Left forelimb (tissue), 1 donor: ENCODE measurements around the gene FALEC.

Experiments used
- DNase-seq: peaks from one replicate; pipeline ENCODE4 v3.0.0-alpha.2; 2018; ENCODE audit warnings: low spot score

FALEC gene

GRCh38 chr1:150545486-150546032 lies 30.0 kb downstream of the FALEC start:
- DNase-seq: no peak

GRCh38 chr1:150546294-150546937 lies 30.9 kb downstream of the FALEC start:
- no peak for DNase-seq

DNA sequence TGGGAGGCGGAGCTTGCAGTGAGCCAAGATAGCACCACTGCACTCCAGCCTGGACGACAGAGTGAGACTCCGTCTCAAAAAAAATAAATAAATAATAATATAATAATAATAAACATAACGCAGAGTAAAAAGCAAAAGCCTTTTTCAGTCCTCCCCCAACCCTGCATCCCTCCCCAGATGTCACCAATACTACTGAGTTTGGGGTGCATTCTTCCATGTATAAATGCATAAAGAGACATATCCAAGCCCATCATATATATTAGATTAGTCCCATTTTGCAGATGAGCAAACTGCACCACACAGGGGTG lies 32.7 kb downstream of the FALEC start:
- no peak for DNase-seq

DNA sequence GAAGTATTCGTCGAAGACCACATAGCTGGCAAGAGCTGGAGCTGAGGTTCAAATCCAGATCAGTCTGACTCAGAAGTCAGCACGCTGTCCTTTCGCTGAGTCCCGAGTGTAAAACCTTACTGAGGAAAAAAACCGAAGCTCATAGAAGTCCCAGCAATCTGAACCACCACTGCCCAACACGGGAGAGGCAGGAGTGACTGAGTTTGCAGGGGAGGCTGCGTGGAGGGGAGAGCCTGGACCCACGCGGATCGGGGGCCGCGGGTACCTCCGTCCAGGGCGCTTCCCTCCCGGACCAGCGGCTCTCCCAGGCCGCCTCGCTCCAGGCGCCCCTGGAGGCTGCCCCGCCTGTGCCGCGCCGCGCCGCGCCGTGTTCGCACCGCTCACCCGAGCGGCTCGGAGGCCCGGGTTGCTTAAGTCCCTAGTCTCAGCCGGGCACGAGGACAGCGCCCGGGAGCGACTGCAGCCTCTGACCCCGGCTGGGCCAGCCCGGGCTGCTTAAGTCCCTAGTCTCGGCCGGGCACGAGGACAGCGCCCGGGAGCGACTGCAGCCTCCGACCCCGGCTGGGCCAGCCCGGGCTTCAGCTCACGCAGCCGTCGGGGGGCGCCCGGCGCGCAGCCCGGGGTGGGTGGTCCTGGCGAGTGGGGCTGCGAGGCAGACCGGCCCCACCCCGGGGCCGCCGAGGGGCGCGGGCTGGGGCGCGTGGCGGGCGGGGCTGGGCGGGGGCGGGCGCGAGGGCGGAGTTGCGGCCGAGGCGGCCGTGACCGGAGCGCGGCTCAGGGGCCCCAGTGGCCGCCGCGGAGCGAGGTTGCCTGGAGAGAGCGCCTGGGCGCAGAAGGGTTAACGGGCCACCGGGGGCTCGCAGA lies 33.3 kb downstream of the FALEC start, which contains the start of gene ADAMTSL4:
ADAMTSL4 (plus strand) TSS at position 777 of the 864 bp plus-strand sequence. CDS start 2,881 bp downstream, outside the sequence.
- peak; percentile 87 for DNase-seq

- DNase-seq: peak; percentile 79
Measured at GRCh38 chr1:150549496-150550221, 34.1 kb downstream of the FALEC start.

DNA sequence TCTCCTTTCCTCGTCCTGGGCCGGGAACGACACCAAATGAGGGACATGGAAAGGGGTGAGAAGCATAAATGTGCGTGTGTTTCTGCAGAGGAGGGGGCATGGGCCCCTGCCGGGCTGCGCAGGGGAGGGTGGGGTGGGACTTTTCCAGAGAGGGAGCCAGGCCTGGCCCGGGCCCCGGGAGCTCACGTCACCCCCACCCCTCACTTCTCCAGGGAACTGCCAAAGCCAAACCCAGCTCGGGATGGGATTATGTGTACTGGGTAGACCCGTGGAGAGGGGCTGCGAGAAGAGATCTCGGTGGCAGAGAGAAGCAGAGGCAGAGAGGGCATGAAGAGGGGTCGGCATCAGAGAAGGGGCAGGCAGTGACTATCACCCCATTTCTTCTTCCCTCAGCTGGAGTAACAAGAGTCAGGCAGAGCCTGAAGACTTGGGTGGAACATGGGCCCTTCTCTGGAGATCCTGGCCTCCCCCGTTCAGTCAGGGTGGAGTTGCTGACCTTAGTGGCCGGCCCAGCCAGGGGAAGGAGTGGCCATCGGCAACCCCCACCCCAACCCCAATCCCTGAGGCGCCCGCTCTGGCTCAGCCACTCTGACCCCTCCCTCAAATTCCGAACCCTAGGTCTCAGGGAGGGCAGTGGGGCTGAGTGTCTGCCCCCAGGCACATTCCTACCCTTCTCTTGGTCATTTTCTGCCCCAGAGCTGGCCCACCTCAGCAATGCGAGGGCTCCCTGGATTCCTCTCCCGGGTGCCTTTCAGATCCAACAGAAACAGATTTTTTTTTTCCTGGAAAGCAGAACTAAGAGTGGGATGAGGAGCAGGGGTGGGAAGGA lies 34.9 kb downstream of the FALEC start:
- peak; percentile 79 for DNase-seq

GRCh38 chr1:150551051-150551783 lies 35.7 kb downstream of the FALEC start:
- peak; percentile 67 for DNase-seq

DNA sequence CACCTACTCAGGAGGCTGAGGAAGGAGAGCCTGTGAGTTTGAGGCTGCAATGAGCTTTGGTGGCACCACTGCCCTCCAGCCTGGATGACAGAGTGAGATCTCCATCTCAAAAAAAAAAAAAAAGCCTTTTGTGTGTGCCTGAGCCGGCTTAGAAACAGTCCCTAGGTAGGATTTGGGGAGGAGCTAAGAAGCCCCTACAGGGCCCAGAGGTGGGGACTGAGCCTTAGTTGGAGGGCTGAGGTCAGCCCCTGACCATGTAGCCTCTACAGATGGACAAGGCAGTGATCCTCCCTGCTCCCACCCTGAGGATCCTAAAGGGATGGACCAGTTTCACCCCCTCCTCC lies 36.2 kb downstream of the FALEC start:
- DNase-seq: no peak

GRCh38 chr1:150552128-150552910 lies 36.8 kb downstream of the FALEC start:
- DNase-seq: peak; percentile 79

DNA sequence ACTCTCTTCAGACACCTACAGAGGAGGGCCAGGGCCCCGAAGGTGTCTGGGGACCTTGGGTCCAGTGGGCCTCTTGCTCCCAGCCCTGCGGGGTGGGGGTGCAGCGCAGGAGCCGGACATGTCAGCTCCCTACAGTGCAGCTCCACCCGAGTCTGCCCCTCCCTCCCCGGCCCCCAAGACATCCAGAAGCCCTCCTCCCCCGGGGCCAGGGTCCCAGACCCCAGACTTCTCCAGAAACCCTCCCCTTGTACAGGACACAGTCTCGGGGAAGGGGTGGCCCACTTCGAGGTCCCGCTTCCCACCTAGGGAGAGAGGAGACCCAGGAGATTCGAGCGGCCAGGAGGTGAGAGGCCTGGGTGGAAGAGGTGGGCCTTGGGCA lies 37.3 kb downstream of the FALEC start:
- no peak for DNase-seq

- no peak for DNase-seq
Measured at GRCh38 chr1:150553392-150554085, 38.0 kb downstream of the FALEC start.

DNA sequence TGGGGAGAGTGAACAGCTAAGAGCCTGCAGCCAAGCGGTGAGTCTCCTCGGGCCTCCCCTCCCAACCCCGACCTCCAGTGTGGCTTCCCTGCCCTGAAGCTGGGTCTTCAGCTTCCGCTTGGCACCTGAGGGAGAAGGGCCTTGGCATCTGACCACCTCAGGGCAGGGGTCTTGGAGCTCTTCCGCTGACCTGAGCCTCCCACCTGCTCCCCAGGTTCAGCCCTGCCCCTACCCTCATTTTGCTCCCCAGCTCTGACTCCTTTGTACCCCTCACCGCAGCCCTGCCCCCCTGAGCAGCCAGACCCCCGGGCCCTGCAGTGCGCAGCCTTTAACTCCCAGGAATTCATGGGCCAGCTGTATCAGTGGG lies 38.5 kb downstream of the FALEC start:
- DNase-seq: no peak

DNA sequence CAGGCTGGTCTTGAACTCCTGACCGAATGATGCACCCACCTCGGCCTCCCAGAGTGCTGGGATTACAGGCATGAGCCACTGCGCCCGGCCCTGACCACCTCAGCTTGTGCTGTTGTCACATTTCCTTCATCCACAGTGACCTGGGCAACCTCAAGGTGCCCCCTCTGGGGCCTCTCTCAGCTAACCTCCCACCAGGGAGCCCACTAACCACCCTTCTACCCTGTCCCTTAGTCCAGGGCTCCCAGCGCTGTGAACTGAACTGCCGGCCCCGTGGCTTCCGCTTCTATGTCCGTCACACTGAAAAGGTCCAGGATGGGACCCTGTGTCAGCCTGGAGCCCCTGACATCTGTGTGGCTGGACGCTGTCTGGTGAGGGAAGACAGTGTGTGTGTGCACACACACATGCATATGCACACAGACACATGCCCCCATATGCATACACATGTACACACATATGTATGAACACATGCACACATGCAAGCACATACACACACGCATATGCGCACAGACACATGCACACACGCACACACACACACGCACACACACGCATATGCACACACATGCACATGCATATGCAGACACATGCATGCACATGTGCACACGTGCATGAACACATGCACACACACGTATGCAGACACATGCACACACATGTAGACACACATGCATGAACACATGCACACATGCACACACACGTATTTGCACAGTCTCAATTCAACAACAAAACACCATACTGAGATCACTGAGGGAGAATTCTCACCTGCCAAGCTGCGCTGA lies 39.8 kb downstream of the FALEC start:
- peak; percentile 8 for DNase-seq

- no peak for DNase-seq
Measured at GRCh38 chr1:150555971-150556865, 40.7 kb downstream of the FALEC start.

DNA sequence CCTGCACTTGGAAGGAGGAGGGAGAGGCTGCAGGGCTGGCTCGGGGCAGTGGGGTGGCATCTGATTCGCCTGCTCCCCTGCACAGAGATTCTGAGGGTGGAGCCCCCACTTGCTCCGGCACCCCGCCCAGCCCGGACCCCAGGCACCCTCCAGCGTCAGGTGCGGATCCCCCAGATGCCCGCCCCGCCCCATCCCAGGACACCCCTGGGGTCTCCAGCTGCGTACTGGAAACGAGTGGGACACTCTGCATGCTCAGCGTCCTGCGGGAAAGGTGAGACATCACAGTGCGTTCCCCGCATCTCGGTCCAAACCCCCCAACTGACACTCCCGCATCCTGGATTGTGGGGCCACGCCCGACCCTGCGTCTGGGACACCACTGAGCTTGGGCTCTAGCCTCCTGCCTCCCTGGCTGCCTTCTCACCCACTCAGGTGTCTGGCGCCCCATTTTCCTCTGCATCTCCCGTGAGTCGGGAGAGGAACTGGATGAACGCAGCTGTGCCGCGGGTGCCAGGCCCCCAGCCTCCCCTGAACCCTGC lies 41.6 kb downstream of the FALEC start:
- DNase-seq: no peak

DNA sequence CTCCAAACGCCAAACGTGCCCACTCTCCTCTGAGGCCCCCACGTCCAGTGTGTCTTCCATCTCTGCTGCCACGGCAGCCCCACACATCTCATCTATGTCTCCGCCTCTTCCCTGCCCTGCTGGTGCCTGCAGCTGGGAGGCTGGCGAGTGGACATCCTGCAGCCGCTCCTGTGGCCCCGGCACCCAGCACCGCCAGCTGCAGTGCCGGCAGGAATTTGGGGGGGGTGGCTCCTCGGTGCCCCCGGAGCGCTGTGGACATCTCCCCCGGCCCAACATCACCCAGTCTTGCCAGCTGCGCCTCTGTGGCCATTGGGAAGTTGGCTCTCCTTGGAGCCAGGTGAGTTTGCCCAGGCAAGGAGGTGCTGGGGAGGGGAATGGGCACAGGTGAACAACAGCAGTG lies 42.3 kb downstream of the FALEC start:
- no peak for DNase-seq

- peak; percentile 52 for DNase-seq
Measured at GRCh38 chr1:150558303-150558704, 42.8 kb downstream of the FALEC start.
